A673 (cell line): ENCODE results near the gene NTRK1. TPM values are rescaled to one million over a fixed set of nuclear protein-coding genes. Genes with fewer than 3 reads are reported as not detected.

Source experiments
- BruUV-seq: library from RNA; stranded (reverse); fragments of 400-500 nt; replicated peaks from 2 replicates; lab custom pipeline; 2021; lab: Mats Ljungman, UMichigan
- CTCF ChIA-PET: fragments of 300-600 bp; sonication (Branson Sonifier 250); formaldehyde crosslinking; loops from one replicate; lab custom pipeline; 2022; ENCODE audit warnings: antibody characterized with exemption; lab: Charles Lee
- POLR2A ChIA-PET: fragments of 300-600 bp; sonication (Branson Sonifier 250); formaldehyde crosslinking; loops from one replicate; lab custom pipeline; 2022; ENCODE audit warnings: antibody characterized with exemption; ENCODE audit not compliant: low non-redundant PET; lab: Charles Lee
- DNase-seq: peaks from one replicate; pipeline ENCODE4 v3.0.0-alpha.2; 2015; ENCODE audit warnings: low spot score
- H3K27ac ChIP-seq: fragments of 200-600 bp; sonication (generic); 2 replicates; pipeline ENCODE4 v1.5.1; 2016; ENCODE audit warnings: mixed run types, low read depth, mild to moderate bottlenecking, mixed read lengths, antibody characterized with exemption, low read length; ENCODE audit not compliant: poor library complexity, severe bottlenecking
- H3K27me3 ChIP-seq: fragments of 200-600 bp; sonication (generic); replicated peaks from 2 replicates; pipeline ENCODE4 v1.6.1; 2017; ENCODE audit warnings: mixed run types, low read depth, mild to moderate bottlenecking, mixed read lengths, antibody characterized with exemption, low read length; ENCODE audit not compliant: insufficient read depth, poor library complexity
- H3K36me3 ChIP-seq: fragments of 200-600 bp; sonication (generic); 2 replicates; pipeline ENCODE4 v1.6.1; 2016; ENCODE audit warnings: mixed run types, mild to moderate bottlenecking, mixed read lengths, antibody characterized with exemption, low read length; ENCODE audit not compliant: insufficient read depth, poor library complexity, severe bottlenecking
- H3K4me1 ChIP-seq: fragments of 200-600 bp; sonication (generic); 2 replicates; pipeline ENCODE4 v1.6.1; 2017; ENCODE audit warnings: mixed run types, mild to moderate bottlenecking, mixed read lengths, antibody characterized with exemption, low read length; ENCODE audit not compliant: insufficient read depth, poor library complexity, severe bottlenecking
- H3K4me3 ChIP-seq: fragments of 200-600 bp; sonication (generic); 2 replicates; pipeline ENCODE4 v1.5.1; 2016; ENCODE audit warnings: low read depth, mixed run types, mild to moderate bottlenecking, mixed read lengths, low read length; ENCODE audit not compliant: poor library complexity, severe bottlenecking
- H3K9me3 ChIP-seq: fragments of 200-600 bp; sonication (generic); 2 replicates; pipeline ENCODE4 v1.6.1; 2016; ENCODE audit warnings: mixed run types, low read depth, mild to moderate bottlenecking, mixed read lengths, antibody characterized with exemption, low read length; ENCODE audit not compliant: poor library complexity, severe bottlenecking
- EZH2 ChIP-seq: fragments of 200-600 bp; sonication (generic); IDR thresholded peaks from 2 replicates; pipeline ENCODE4 v1.6.1; 2017; ENCODE audit warnings: borderline replicate concordance, low read depth, mild to moderate bottlenecking, mixed read lengths, antibody characterized with exemption, low read length; ENCODE audit not compliant: poor library complexity, severe bottlenecking
- intact Hi-C: fragments of 100-400 bp; cut with micrococcal nuclease; formaldehyde crosslinking; loops from one replicate; pipeline ENCODE4 v1.10.0; 2022; ENCODE audit not compliant: unreplicated experiment
- total RNA-seq: library from RNA; stranded (reverse); gene quantifications from 2 replicates; pipeline ENCODE4 v1.2.3, GENCODE V29; 2021
- TF ChIP-seq, protein P1 (sequence below): fragments of 300-800, 200-600 bp; sonication (generic); conservative IDR thresholded peaks from 2 replicates; pipeline ENCODE4 v1.5.1; 2017; ENCODE audit warnings: low read depth, mild to moderate bottlenecking, antibody characterized with exemption, low read length, moderate library complexity, mixed read lengths

NTRK1 gene
- total RNA-seq, 1 experiment from 2014 or later = 5.1 TPM

DNA sequence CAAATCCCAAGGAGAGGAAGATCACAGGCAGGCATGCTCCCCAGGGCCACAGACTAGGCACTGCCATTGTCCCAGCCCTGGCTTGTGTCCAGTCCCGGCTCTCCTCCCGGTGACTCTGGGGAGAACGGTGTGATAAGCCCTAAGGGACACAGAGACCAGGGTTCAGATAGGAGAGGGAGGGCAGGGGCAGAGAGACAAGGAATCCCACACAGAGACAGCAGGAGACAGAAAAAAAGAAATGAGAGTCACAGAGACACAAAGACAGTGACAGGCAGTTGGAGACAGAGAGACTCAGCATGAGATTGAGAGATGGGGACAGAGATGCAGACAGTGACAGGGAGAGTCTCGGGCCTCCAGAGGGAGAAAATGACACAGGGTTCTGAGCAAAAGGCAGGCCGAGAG lies 2.1 kb upstream of the NTRK1 start:
- Histone ChIP-seq H3K27ac (no peak overlapping the region), H3K27me3 (peaks cover 27% of the 10 kb centered on the region), H3K4me3 (peak overlapping the region; percentile 55), H3K36me3 (no peaks in the 10 kb centered on the region), H3K4me1 (peaks cover 10% of the 10 kb centered on the region), H3K9me3 (no peaks in the 10 kb centered on the region)
- ChIA-PET CTCF (interaction anchor here (0.8 to 3.3 kb wide), 6 partner anchors 31 to 170 kb away, joined by 3 to 62 read pairs (median 5); partner anchors contain the start of genes ISG20L2 and METTL25B), POLR2A (no interaction called here)
- no peak for TF ChIP-seq EZH2
- TF ChIP-seq, protein P1, sequence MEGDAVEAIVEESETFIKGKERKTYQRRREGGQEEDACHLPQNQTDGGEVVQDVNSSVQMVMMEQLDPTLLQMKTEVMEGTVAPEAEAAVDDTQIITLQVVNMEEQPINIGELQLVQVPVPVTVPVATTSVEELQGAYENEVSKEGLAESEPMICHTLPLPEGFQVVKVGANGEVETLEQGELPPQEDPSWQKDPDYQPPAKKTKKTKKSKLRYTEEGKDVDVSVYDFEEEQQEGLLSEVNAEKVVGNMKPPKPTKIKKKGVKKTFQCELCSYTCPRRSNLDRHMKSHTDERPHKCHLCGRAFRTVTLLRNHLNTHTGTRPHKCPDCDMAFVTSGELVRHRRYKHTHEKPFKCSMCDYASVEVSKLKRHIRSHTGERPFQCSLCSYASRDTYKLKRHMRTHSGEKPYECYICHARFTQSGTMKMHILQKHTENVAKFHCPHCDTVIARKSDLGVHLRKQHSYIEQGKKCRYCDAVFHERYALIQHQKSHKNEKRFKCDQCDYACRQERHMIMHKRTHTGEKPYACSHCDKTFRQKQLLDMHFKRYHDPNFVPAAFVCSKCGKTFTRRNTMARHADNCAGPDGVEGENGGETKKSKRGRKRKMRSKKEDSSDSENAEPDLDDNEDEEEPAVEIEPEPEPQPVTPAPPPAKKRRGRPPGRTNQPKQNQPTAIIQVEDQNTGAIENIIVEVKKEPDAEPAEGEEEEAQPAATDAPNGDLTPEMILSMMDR = no peak
- DNase-seq = no peak
- intact Hi-C loops = no loop called here
- no TSS peak for BruUV-seq

DNA sequence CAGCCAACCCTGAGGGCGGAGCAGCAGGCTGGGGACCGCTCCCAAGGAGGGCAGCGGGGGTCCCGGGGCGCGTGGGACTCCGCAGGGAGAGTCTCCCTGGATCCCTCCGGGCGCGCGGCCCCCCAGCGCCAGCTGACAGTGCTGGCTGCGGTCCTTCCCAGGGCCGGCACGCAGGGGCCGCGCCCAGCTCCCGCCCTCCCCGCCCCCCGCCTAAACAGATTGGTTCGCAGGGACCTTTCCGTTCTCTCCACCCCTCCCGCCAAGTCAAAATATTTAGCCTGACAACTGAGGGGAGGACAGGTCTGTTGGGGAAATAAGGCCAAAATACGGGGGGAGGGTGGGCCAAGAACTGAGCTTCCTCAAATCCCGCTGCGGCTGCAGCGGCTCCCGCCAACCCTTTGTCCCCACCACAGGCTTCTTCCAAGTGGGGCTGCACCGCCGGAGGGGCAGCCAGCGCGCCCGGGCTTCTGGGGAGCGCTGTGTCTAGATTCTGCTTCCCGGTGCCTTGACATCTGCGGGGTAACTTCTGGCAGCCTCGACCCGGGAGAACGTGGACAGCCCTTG lies 1.6 kb upstream of the NTRK1 start, which contains the start of gene INSRR:
Gene INSRR, minus strand, starts transcription at position 159 of the 564 bp plus-strand sequence. CDS start 496 bp downstream, outside the sequence.
- Histone ChIP-seq H3K36me3 (no peaks in the 10 kb centered on the region), H3K9me3 (no peaks in the 10 kb centered on the region), H3K4me1 (peaks cover 10% of the 10 kb centered on the region), H3K27me3 (peaks cover 27% of the 10 kb centered on the region), H3K27ac (no peak within 1 kb of the TSS), H3K4me3 (peak within 1 kb of the TSS; percentile 55)
- no TSS peak for BruUV-seq
- TF ChIP-seq, protein P1 = no peak
- no peak for TF ChIP-seq EZH2
- POLR2A ChIA-PET = interaction anchor here (0.6 kb wide), 1 partner anchor 9 kb away, joined by 3 read pairs; no protein-coding TSS in a partner anchor
- CTCF ChIA-PET = interaction anchor here (1.5 to 3.3 kb wide), 6 partner anchors 20 to 169 kb away, joined by 5 to 62 read pairs (median 14); partner anchors contain the start of genes ISG20L2 and METTL25B
- intact Hi-C loops = no loop called here
- DNase-seq = no peak

DNA sequence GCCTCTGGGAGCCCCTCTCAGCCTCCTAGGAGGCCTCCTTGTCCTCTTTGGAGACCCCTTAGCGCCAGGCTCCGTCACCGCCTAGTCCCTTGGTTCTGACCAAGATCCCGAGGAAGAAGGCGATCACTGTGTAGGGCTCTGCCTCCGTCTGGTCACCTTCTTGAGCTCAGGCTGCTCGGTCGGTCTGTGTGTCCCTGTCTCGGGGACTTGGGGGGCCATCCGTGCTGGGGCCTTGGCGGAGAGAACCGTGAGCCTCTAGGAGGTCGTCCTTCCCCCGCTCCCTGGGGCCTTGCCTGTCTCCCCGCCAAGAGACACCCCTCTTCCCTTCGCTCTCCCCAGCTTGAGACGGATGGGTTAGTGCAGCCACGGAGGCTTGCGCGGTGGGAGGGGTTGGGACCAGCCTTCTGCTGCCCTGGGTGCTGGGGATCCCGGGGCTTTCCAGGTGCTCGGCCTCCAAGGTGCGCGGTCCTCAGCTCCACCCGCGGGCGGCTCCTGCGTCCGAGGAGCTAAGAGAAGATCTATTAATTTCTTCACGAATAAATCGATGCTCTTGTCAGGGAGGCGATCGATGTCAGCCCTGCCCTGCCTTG lies 1.0 kb upstream of the NTRK1 start:
- Histone ChIP-seq H3K9me3 (no peaks in the 10 kb centered on the region), H3K4me3 (peak overlapping the region; percentile 55), H3K27me3 (peaks cover 27% of the 10 kb centered on the region), H3K36me3 (no peaks in the 10 kb centered on the region), H3K4me1 (peaks cover 10% of the 10 kb centered on the region), H3K27ac (no peak overlapping the region)
- DNase-seq = no peak
- CTCF ChIA-PET = interaction anchor here (0.7 to 3.3 kb wide), 9 partner anchors 12 to 170 kb away, joined by 3 to 62 read pairs (median 6); partner anchors contain the start of genes CRABP2, ISG20L2 and METTL25B
- intact Hi-C loops = loop anchor here (1.0 to 2.0 kb wide), 3 partner anchors 63 to 170 kb away; no protein-coding TSS in a partner anchor
- POLR2A ChIA-PET = interaction anchor here (0.6 kb wide), 1 partner anchor 9 kb away, joined by 3 read pairs; no protein-coding TSS in a partner anchor
- BruUV-seq = no TSS peak
- TF ChIP-seq, protein P1 = no peak
- no peak for TF ChIP-seq EZH2
